GM12878 (cell line): Measurements from ENCODE around the gene NKX2-2. TPM values are rescaled to one million over a fixed set of nuclear protein-coding genes. Genes with fewer than 3 reads are reported as not detected.

Experiments used
- BCL11A ChIP-seq: IDR thresholded peaks from 2 replicates; pipeline ENCODE4 v1.6.1; 2011; ENCODE audit warnings: low read depth, low read length
- HDAC2 ChIP-seq: fragments of 200-600 bp; sonication (generic); IDR thresholded peaks from 2 replicates; pipeline ENCODE4 v1.6.1; 2017
- MTA2 ChIP-seq: fragments of 450-650 bp; IDR thresholded peaks from 2 replicates; pipeline ENCODE4 v1.6.1; 2016; ENCODE audit warnings: low read depth, mild to moderate bottlenecking, moderate library complexity
- SRF ChIP-seq, 2 experiments: IDR thresholded peaks; 2 replicates each; pipeline ENCODE4 v1.6.1; 2011; ENCODE audit warnings: low read depth in 2 of 2, low read length in 2 of 2, mild to moderate bottlenecking in 1 of 2, moderate library complexity in 1 of 2
- ZNF207 ChIP-seq: fragments of 450-650 bp; IDR thresholded peaks from 2 replicates; pipeline ENCODE4 v1.6.1; 2014; ENCODE audit warnings: antibody characterized with exemption, mild to moderate bottlenecking, borderline replicate concordance
- polyA plus RNA-seq, 11 experiments: library from polyadenylated mRNA; depleted of rRNA in 4 of 11; unstranded in 6 of 11; stranded (reverse) in 5 of 11; fragments of >200 nt; fragmentation: Nextera tagmentation in 4 of 11; fragmentation: Illumina TruSeq in 1 of 11; extraction: Ambion mirVana in 4 of 11; extraction: Trizol in 1 of 11; gene quantifications; 1 replicate in 1 of 11; 2 replicates in 10 of 11; pipeline versions ENCODE4 v1.2.1 to v1.2.3, GENCODE V29; 2011 to 2016; ENCODE audit warnings: inconsistent platforms in 2 of 11, missing spikeins in 2 of 11, low read depth in 1 of 11
- total RNA-seq, 4 experiments: library from RNA; depleted of rRNA in 3 of 4; stranded (reverse); fragments of >200 nt in 3 of 4; fragmentation: Illumina TruSeq in 1 of 4; extraction: Trizol in 1 of 4; gene quantifications; 2 replicates each; pipeline versions ENCODE4 v1.2.1 to v1.2.3, GENCODE V29; 2013 to 2021
- TF ChIP-seq, protein P1 (sequence below): IDR thresholded peaks from 2 replicates; pipeline ENCODE4 v1.6.1; 2011; ENCODE audit warnings: mild to moderate bottlenecking, low read depth, low read length, moderate library complexity; ENCODE audit not compliant: insufficient replicate concordance
- TF ChIP-seq, protein P2 (sequence below): fragments of 150-350 bp; IDR thresholded peaks from 2 replicates; pipeline ENCODE4 v1.6.1; 2016; ENCODE audit warnings: low read depth, low read length
- TF ChIP-seq, protein P3 (sequence below): fragments of 450-650 bp; IDR thresholded peaks from 2 replicates; pipeline ENCODE4 v1.6.1; 2017; ENCODE audit warnings: mild to moderate bottlenecking, moderate library complexity

NKX2-2 gene
- total and polyA plus RNA-seq, 10 of the 15 experiments (the other 5 are each of a cell fraction or from before 2014, with no cell fraction given) = not detected

DNA sequence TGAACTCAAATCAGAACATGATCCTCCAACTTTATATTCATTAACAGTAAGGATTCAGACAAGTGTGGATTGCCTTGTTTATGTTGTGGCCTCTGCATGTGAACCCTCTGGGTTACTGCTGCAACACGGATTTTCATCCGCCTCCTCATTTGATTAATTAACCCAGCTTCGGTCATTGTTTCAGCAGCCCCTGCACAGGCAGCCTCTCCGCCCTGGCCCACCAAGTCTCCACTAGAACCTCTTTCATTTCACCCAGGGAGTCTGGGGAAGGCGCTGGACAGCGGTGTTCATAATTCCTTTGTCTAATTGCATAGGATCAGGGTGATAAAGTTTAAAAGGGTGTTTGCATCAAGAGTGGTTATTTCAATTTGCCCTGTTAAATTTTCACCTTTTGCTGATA lies 15.7 kb downstream of the NKX2-2 start (continued):
- TF ChIP-seq, protein P1, sequence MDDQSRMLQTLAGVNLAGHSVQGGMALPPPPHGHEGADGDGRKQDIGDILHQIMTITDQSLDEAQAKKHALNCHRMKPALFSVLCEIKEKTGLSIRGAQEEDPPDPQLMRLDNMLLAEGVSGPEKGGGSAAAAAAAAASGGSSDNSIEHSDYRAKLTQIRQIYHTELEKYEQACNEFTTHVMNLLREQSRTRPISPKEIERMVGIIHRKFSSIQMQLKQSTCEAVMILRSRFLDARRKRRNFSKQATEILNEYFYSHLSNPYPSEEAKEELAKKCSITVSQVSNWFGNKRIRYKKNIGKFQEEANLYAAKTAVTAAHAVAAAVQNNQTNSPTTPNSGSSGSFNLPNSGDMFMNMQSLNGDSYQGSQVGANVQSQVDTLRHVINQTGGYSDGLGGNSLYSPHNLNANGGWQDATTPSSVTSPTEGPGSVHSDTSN = no peak
- TF ChIP-seq BCL11A (no peak), SRF (IDR thresholded peaks at IDR 0.05; ENCODE audit: low read depth in 2 of 2, low read length in 2 of 2) (no peak), HDAC2 (no peak), ZNF207 (no peak), MTA2 (no peak)
- TF ChIP-seq, protein P2, sequence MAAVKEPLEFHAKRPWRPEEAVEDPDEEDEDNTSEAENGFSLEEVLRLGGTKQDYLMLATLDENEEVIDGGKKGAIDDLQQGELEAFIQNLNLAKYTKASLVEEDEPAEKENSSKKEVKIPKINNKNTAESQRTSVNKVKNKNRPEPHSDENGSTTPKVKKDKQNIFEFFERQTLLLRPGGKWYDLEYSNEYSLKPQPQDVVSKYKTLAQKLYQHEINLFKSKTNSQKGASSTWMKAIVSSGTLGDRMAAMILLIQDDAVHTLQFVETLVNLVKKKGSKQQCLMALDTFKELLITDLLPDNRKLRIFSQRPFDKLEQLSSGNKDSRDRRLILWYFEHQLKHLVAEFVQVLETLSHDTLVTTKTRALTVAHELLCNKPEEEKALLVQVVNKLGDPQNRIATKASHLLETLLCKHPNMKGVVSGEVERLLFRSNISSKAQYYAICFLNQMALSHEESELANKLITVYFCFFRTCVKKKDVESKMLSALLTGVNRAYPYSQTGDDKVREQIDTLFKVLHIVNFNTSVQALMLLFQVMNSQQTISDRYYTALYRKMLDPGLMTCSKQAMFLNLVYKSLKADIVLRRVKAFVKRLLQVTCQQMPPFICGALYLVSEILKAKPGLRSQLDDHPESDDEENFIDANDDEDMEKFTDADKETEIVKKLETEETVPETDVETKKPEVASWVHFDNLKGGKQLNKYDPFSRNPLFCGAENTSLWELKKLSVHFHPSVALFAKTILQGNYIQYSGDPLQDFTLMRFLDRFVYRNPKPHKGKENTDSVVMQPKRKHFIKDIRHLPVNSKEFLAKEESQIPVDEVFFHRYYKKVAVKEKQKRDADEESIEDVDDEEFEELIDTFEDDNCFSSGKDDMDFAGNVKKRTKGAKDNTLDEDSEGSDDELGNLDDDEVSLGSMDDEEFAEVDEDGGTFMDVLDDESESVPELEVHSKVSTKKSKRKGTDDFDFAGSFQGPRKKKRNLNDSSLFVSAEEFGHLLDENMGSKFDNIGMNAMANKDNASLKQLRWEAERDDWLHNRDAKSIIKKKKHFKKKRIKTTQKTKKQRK = no peak
- TF ChIP-seq, protein P3, sequence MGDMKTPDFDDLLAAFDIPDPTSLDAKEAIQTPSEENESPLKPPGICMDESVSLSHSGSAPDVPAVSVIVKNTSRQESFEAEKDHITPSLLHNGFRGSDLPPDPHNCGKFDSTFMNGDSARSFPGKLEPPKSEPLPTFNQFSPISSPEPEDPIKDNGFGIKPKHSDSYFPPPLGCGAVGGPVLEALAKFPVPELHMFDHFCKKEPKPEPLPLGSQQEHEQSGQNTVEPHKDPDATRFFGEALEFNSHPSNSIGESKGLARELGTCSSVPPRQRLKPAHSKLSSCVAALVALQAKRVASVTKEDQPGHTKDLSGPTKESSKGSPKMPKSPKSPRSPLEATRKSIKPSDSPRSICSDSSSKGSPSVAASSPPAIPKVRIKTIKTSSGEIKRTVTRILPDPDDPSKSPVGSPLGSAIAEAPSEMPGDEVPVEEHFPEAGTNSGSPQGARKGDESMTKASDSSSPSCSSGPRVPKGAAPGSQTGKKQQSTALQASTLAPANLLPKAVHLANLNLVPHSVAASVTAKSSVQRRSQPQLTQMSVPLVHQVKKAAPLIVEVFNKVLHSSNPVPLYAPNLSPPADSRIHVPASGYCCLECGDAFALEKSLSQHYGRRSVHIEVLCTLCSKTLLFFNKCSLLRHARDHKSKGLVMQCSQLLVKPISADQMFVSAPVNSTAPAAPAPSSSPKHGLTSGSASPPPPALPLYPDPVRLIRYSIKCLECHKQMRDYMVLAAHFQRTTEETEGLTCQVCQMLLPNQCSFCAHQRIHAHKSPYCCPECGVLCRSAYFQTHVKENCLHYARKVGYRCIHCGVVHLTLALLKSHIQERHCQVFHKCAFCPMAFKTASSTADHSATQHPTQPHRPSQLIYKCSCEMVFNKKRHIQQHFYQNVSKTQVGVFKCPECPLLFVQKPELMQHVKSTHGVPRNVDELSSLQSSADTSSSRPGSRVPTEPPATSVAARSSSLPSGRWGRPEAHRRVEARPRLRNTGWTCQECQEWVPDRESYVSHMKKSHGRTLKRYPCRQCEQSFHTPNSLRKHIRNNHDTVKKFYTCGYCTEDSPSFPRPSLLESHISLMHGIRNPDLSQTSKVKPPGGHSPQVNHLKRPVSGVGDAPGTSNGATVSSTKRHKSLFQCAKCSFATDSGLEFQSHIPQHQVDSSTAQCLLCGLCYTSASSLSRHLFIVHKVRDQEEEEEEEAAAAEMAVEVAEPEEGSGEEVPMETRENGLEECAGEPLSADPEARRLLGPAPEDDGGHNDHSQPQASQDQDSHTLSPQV = no peak
